Measurements from ENCODE around the gene NRXN3. TPM values are rescaled to one million over a fixed set of nuclear protein-coding genes. Genes with fewer than 3 reads are reported as not detected.

NRXN3 gene
- total RNA-seq, 1 experiment from 2014 or later: not detected

GRCh38 chr14:79564371-79564770 is 1394.2 kb downstream of the NRXN3 start:
- no peak for DNase-seq
- no TSS peak for BruUV-seq (replicated peaks)
- TF ChIP-seq CTCF (IDR thresholded peaks at IDR 0.05; ENCODE audit: unreplicated experiment): no peak
- H3K9me3 Mint-ChIP-seq (ENCODE audit: low read depth, unreplicated experiment): peaks cover 4% of the 10 kb centered on the region
- H3K4me3 Mint-ChIP-seq (ENCODE audit: low read depth, unreplicated experiment): no peak overlapping the region
- H3K4me1 Mint-ChIP-seq (ENCODE audit: low read depth, unreplicated experiment): no peaks in the 10 kb centered on the region
- H3K27ac Mint-ChIP-seq (ENCODE audit: unreplicated experiment): no peak overlapping the region
- intact Hi-C loops (cut with micrococcal nuclease; ENCODE audit: unreplicated experiment): no loop called here
- CTCF ChIA-PET: interaction anchor here (1.3 kb wide), 1 partner anchor 12 kb away, joined by 3 read pairs; no protein-coding TSS in a partner anchor
- no peaks in the 10 kb centered on the region for H3K36me3 Mint-ChIP-seq (ENCODE audit: insufficient read depth, unreplicated experiment)
- no peaks in the 10 kb centered on the region for H3K27me3 Mint-ChIP-seq (ENCODE audit: unreplicated experiment)

- DNase-seq: no peak
- CTCF ChIA-PET: interaction anchor here (1.2 kb wide), 1 partner anchor 14 kb away, joined by 3 read pairs; no protein-coding TSS in a partner anchor
- H3K36me3 Mint-ChIP-seq (ENCODE audit: insufficient read depth, unreplicated experiment): no peaks in the 10 kb centered on the region
- no peak overlapping the region for H3K27ac Mint-ChIP-seq (ENCODE audit: unreplicated experiment)
- intact Hi-C loops (cut with micrococcal nuclease; ENCODE audit: unreplicated experiment): no loop called here
- no peaks in the 10 kb centered on the region for H3K27me3 Mint-ChIP-seq (ENCODE audit: unreplicated experiment)
- H3K4me3 Mint-ChIP-seq (ENCODE audit: low read depth, unreplicated experiment): no peak overlapping the region
- TF ChIP-seq CTCF (IDR thresholded peaks at IDR 0.05; ENCODE audit: unreplicated experiment): no peak
- no TSS peak for BruUV-seq (replicated peaks)
- H3K4me1 Mint-ChIP-seq (ENCODE audit: low read depth, unreplicated experiment): no peaks in the 10 kb centered on the region
- H3K9me3 Mint-ChIP-seq (ENCODE audit: low read depth, unreplicated experiment): no peaks in the 10 kb centered on the region
These were observed 1397.1 kb downstream of the NRXN3 start for GRCh38 chr14:79567306-79567705.

GRCh38 chr14:79568594-79568993 is 1398.4 kb downstream of the NRXN3 start:
- TF ChIP-seq CTCF (IDR thresholded peaks at IDR 0.05; ENCODE audit: unreplicated experiment): no peak
- CTCF ChIA-PET: no interaction called here
- no peak overlapping the region for H3K27ac Mint-ChIP-seq (ENCODE audit: unreplicated experiment)
- intact Hi-C loops (cut with micrococcal nuclease; ENCODE audit: unreplicated experiment): no loop called here
- no peak for DNase-seq
- no peak overlapping the region for H3K4me3 Mint-ChIP-seq (ENCODE audit: low read depth, unreplicated experiment)
- H3K27me3 Mint-ChIP-seq (ENCODE audit: unreplicated experiment): no peaks in the 10 kb centered on the region
- no peaks in the 10 kb centered on the region for H3K36me3 Mint-ChIP-seq (ENCODE audit: insufficient read depth, unreplicated experiment)
- H3K9me3 Mint-ChIP-seq (ENCODE audit: low read depth, unreplicated experiment): no peaks in the 10 kb centered on the region
- H3K4me1 Mint-ChIP-seq (ENCODE audit: low read depth, unreplicated experiment): no peaks in the 10 kb centered on the region
- no TSS peak for BruUV-seq (replicated peaks)

- no peaks in the 10 kb centered on the region for H3K9me3 Mint-ChIP-seq (ENCODE audit: low read depth, unreplicated experiment)
- no peak for DNase-seq
- no peaks in the 10 kb centered on the region for H3K36me3 Mint-ChIP-seq (ENCODE audit: insufficient read depth, unreplicated experiment)
- H3K4me3 Mint-ChIP-seq (ENCODE audit: low read depth, unreplicated experiment): no peak overlapping the region
- no peak for TF ChIP-seq CTCF (IDR thresholded peaks at IDR 0.05; ENCODE audit: unreplicated experiment)
- no peaks in the 10 kb centered on the region for H3K27me3 Mint-ChIP-seq (ENCODE audit: unreplicated experiment)
- H3K4me1 Mint-ChIP-seq (ENCODE audit: low read depth, unreplicated experiment): no peaks in the 10 kb centered on the region
- no TSS peak for BruUV-seq (replicated peaks)
- intact Hi-C loops (cut with micrococcal nuclease; ENCODE audit: unreplicated experiment): no loop called here
- CTCF ChIA-PET: no interaction called here
- no peak overlapping the region for H3K27ac Mint-ChIP-seq (ENCODE audit: unreplicated experiment)
These were observed 1398.9 kb downstream of the NRXN3 start for GRCh38 chr14:79569072-79569471.
